Left lung (tissue), 10 donors: ENCODE data around the gene GPR155. TPM values are rescaled to one million over a fixed set of nuclear protein-coding genes. Genes with fewer than 3 reads are reported as not detected.
A peak's percentile ranks its signal among the peaks of the same experiment; 100 is the strongest.

Experiments used
- ATAC-seq: fragments of 200-7000 bp; cut with Tn5 transposase; one replicate; pipeline ENCODE4 v1.9.1; 2020; ENCODE audit warnings: moderate library complexity
- DNase-seq, 4 donors: peaks; one replicate each; pipeline ENCODE4 v3.0.0-alpha.2; 2013 to 2020
- H3K27ac ChIP-seq, 2 donors: fragments of 200-600 bp; sonication (generic) in 1 of 2; one replicate each; pipeline versions ENCODE4 v1.5.0 to v1.8.0; 2020 to 2021
- H3K27me3 ChIP-seq, 2 donors: fragments of 200-600 bp; sonication (generic) in 1 of 2; one replicate each; pipeline versions ENCODE4 v1.5.0 to v1.8.0; 2020 to 2021
- H3K36me3 ChIP-seq, 2 donors: fragments of 200-600 bp; sonication (generic) in 1 of 2; one replicate each; pipeline versions ENCODE4 v1.5.0 to v1.8.0; 2020 to 2021
- H3K4me1 ChIP-seq, 2 donors: fragments of 200-600 bp; one replicate each; pipeline ENCODE4 v1.8.0; 2021
- H3K4me3 ChIP-seq, 2 donors: fragments of 200-600 bp; sonication (generic) in 1 of 2; one replicate each; pipeline versions ENCODE4 v1.5.0 to v1.8.0; 2020 to 2021; ENCODE audit warnings: mild to moderate bottlenecking in 1 of 2
- H3K9me3 ChIP-seq, 2 donors: fragments of 200-600 bp; sonication (generic) in 1 of 2; one replicate each; pipeline versions ENCODE4 v1.5.0 to v1.8.0; 2020 to 2021
- intact Hi-C, 2 donors: fragments of 100-400 bp; cut with DNase I; formaldehyde crosslinking; loops; one replicate each; pipeline versions ENCODE4 v1.11.2 to v1.14.2; 2022
- polyA plus RNA-seq, 6 donors: library from polyadenylated mRNA; unstranded; fragments of 120-200 nt; gene quantifications; one replicate each; pipeline ENCODE4 v1.2.1, GENCODE V29; 2013; ENCODE audit not compliant: insufficient read length in 6 of 6
- total RNA-seq, 2 donors: library from RNA; stranded (reverse); fragmentation: NEBNext Ultra II Directional; extraction: Animal tissue kit (Norgen Biotek cat#: 25700); gene quantifications; one replicate each; pipeline ENCODE4 v1.2.1, GENCODE V29; 2021
- TF ChIP-seq, protein P1 (sequence below), 2 donors: fragments of 200-600 bp; sonication (generic) in 1 of 2; IDR thresholded peaks; one replicate each; pipeline versions ENCODE4 v1.5.0 to v1.8.0; 2021; ENCODE audit warnings: antibody characterized with exemption in 2 of 2
- donor health status: DM: no; HTN: yes; CAD: no.
- donor health status: DM: no; HTN: no; CAD: no.

GPR155 gene
- total and polyA plus RNA-seq, 8 donors: 3.1 to 6.9 (median 4.0) TPM

DNA sequence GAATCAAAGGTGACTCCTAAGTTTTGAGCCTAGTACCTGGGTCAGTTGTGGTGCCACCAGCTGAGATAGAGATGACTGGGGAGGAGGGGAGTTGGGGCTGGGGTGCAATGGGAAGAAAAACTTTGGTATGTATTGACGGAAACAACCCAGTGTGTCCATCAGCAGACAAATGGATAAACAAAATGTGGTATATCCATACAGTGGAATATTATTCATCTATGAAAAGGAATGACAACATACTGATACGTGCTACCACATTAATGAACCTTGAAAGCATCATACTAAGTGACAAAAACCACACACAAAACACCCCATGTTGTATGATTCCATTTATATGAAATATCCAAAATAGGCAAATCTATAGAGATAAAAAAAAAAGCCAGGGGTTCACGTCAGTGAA is 41.1 kb upstream of the GPR155 start:
- Histone ChIP-seq H3K9me3 (no peaks in the 10 kb centered on the region), H3K27me3 (no peaks in the 10 kb centered on the region), H3K27ac (no peak overlapping the region), H3K4me1 (peaks cover 0 to 24% of the 10 kb centered on the region in 2 donors), H3K4me3 (no peak overlapping the region), H3K36me3 (no peaks in the 10 kb centered on the region)
- ATAC-seq: no peak
- intact Hi-C loops: no loop called here
- TF ChIP-seq, protein P1, sequence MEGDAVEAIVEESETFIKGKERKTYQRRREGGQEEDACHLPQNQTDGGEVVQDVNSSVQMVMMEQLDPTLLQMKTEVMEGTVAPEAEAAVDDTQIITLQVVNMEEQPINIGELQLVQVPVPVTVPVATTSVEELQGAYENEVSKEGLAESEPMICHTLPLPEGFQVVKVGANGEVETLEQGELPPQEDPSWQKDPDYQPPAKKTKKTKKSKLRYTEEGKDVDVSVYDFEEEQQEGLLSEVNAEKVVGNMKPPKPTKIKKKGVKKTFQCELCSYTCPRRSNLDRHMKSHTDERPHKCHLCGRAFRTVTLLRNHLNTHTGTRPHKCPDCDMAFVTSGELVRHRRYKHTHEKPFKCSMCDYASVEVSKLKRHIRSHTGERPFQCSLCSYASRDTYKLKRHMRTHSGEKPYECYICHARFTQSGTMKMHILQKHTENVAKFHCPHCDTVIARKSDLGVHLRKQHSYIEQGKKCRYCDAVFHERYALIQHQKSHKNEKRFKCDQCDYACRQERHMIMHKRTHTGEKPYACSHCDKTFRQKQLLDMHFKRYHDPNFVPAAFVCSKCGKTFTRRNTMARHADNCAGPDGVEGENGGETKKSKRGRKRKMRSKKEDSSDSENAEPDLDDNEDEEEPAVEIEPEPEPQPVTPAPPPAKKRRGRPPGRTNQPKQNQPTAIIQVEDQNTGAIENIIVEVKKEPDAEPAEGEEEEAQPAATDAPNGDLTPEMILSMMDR (IDR thresholded peaks at IDR 0.05): no peak
- no peak for DNase-seq

DNA sequence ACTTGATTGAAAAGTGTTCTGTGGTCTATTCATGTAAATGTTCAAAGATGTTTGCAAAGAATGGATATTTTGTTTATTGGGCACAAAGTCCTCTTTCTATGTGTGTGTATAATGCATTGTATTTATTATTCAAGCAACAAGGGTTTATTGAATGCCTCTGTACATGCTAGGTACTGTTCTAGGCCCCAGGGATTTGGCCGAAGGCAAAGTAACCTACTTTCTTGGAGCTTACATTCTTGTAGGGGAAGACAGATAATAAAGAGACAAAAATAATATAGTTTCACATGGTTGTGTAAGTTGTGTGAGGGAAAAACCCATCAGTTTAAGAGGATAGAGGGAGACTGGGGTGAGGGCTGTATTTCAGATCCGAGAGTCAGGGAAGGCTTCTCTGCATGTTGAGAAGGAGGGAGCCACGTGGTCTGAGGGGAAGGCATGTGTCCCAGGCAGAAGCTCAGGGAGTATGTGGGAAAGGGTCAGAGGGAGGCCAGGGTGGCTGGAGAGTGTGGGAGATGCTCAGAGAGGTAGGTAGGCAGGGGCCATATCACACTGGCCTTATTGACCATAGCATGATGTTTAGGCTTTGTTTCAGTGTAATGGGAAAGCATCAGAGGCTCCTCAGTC is 40.4 kb upstream of the GPR155 start:
- TF ChIP-seq, protein P1 (IDR thresholded peaks at IDR 0.05): no peak
- no peaks in the 10 kb centered on the region for H3K36me3 ChIP-seq
- ATAC-seq (no peak), DNase-seq (no peak)
- no peak overlapping the region for H3K27ac ChIP-seq
- no peak overlapping the region for H3K4me3 ChIP-seq
- intact Hi-C loops: no loop called here
- H3K27me3 ChIP-seq: no peaks in the 10 kb centered on the region
- H3K4me1 ChIP-seq: peaks cover 0 to 31% of the 10 kb centered on the region in 2 donors
- no peaks in the 10 kb centered on the region for H3K9me3 ChIP-seq

DNA sequence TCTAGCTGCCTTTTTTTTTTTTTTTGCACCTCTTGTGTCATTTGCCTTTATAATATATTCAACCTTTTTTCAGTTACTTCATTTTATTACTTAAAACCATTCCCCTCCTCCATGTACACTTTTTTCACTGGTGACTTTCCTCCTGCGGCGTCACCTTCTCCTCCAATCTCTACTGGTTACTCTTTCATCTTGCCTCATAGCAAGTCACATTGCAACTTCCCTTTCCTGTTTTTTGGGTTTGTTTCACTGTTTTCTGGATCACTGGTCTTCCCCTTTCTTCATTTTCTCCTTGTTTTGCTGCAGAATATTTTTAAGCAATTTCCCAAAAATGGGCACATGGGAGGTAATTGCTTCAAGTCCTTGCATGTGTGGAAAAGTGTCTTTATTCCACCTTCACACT is 37.7 kb upstream of the GPR155 start:
- DNase-seq: no peak
- Histone ChIP-seq H3K27ac (peak overlapping the region in 1 of 2 donors; percentile 74), H3K27me3 (no peaks in the 10 kb centered on the region), H3K4me1 (peaks cover 0 to 31% of the 10 kb centered on the region in 2 donors), H3K36me3 (no peaks in the 10 kb centered on the region), H3K4me3 (no peak overlapping the region), H3K9me3 (no peaks in the 10 kb centered on the region)
- intact Hi-C loops: no loop called here
- peak; percentile 33 for ATAC-seq
- TF ChIP-seq, protein P1 (IDR thresholded peaks at IDR 0.05): no peak

DNA sequence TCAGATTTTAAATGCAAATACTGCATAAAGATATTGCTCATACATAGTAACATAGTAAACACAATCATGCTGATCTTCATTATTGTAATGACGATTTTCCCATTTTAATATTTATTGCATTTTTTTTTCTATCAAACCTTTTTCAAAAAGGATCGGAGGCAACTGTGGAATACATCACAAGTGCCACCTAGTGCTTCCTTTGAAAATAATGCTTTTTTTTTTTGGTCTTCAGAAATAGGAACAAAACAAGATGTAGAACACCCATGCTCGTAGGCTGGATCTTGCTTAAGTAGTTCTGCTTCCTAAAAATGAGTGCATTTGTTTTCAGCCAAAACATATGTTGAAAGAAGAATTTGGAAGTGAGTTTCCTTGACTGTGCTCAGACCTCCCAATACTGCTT is 35.7 kb upstream of the GPR155 start:
- no peaks in the 10 kb centered on the region for H3K9me3 ChIP-seq
- DNase-seq (no peak), ATAC-seq (peak; percentile 54)
- H3K27me3 ChIP-seq: no peaks in the 10 kb centered on the region
- peak overlapping the region in 1 of 2 donors; percentile 74 for H3K27ac ChIP-seq
- TF ChIP-seq, protein P1 (IDR thresholded peaks at IDR 0.05): no peak
- intact Hi-C loops: no loop called here
- no peaks in the 10 kb centered on the region for H3K36me3 ChIP-seq
- H3K4me1 ChIP-seq: peaks cover 0 to 31% of the 10 kb centered on the region in 2 donors
- no peak overlapping the region for H3K4me3 ChIP-seq

DNA sequence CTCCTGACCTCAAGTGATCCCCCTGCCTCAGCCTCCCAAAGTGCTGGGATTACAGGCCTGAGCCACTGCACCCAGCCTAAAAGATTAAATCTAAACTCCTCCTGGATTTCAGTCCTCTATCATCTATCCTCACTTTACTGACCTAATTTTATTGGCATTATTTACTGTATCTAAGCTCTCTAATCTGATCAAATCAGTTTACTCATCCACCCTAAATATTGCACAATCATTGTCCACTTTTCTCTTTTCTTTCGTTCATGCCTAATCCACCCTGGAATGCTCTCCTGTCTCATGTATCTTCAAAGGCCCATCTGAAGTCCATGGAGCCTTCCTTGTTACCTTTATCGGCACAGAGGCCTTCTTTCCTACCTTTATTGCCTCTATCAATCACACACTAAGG is 31.6 kb upstream of the GPR155 start:
- Histone ChIP-seq H3K27ac (no peak overlapping the region), H3K4me1 (peaks cover 0 to 12% of the 10 kb centered on the region in 2 donors), H3K4me3 (no peak overlapping the region), H3K27me3 (no peaks in the 10 kb centered on the region), H3K36me3 (no peaks in the 10 kb centered on the region), H3K9me3 (no peaks in the 10 kb centered on the region)
- DNase-seq (no peak), ATAC-seq (no peak)
- TF ChIP-seq, protein P1 (IDR thresholded peaks at IDR 0.05): no peak
- intact Hi-C loops: no loop called here
